Measurements from ENCODE around the gene PLA2G12A.

Gene PLA2G12A

DNA sequence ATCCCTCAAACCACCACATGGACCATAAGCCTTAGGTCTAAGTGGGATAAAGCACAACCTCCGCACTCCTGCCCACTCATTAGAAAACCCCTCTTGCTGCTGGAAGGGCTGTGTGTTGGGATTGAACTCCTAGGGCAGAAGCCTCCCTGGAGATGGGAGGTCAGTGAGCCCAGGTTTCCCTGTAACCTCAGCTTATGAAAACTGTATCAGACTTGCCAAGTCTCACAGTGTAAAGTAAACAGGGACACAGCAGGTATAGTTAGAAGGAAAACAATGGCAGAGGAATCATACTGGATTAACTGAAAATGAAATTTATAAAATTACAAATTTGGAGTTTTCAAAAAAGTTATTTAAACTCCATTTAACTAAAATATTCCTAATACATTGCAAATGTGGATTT, 56.6 kb downstream of the PLA2G12A start:
- Mint-ChIP-seq H3K9me3 (peaks cover 12 to 13% of the 10 kb centered on the region in 2 donors), H3K4me1 (peaks cover 30% of the 10 kb centered on the region), H3K4me3 (no peak overlapping the region), H3K27ac (no peak overlapping the region), H3K27me3 (no peaks in the 10 kb centered on the region)
- ATAC-seq: no peak
- no peak for DNase-seq

DNA sequence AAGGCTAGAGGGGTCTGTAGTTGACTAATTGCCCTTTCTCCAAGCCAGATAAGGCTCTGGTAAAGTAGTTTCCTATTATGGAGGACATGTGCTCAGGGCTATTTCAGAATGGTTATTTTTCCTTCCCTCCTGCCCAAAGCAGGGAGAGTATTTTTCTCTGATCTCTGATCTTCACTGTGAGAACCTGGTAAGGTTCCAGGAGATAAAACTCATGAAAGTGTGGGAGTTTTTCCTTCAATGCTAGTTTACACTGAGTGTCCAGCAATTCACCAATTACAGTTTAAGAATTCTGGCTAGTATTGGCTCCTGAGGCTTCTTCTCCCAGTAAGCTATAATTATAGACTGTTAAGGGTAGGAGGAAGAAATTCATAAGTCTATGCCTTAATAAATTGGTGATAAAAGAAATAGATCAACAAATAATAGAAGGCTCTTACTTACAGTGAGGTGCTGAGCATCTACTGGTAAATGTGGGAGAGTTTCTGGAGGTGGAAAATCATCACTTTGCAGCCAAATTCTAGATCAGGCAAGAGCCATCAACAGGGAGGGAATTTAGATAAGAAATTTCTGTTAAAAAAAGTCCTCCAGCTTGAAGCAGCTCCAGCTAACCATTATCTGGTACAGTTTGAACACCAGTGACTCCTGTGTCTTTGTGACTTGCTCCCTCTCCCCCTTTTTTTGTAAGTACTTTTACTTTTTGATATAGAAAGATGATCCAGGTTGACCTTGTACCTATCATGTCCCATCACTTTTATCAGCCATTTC, 57.5 kb downstream of the PLA2G12A start:
- no peak overlapping the region for H3K4me3 Mint-ChIP-seq
- DNase-seq (no peak), ATAC-seq (no peak)
- H3K4me1 Mint-ChIP-seq: peaks cover 39% of the 10 kb centered on the region
- H3K9me3 Mint-ChIP-seq: peaks cover 12 to 13% of the 10 kb centered on the region in 2 donors
- no peaks in the 10 kb centered on the region for H3K27me3 Mint-ChIP-seq
- no peak overlapping the region for H3K27ac Mint-ChIP-seq

GRCh38 chr4:109671350-109671749, 58.5 kb downstream of the PLA2G12A start:
- ATAC-seq: no peak
- no peaks in the 10 kb centered on the region for H3K27me3 Mint-ChIP-seq
- DNase-seq: no peak
- H3K4me1 Mint-ChIP-seq: peaks cover 49% of the 10 kb centered on the region
- H3K9me3 Mint-ChIP-seq: peaks cover 12 to 13% of the 10 kb centered on the region in 2 donors
- no peak overlapping the region for H3K27ac Mint-ChIP-seq
- peak overlapping the region in 1 of 2 donors; percentile 5 for H3K4me3 Mint-ChIP-seq

DNA sequence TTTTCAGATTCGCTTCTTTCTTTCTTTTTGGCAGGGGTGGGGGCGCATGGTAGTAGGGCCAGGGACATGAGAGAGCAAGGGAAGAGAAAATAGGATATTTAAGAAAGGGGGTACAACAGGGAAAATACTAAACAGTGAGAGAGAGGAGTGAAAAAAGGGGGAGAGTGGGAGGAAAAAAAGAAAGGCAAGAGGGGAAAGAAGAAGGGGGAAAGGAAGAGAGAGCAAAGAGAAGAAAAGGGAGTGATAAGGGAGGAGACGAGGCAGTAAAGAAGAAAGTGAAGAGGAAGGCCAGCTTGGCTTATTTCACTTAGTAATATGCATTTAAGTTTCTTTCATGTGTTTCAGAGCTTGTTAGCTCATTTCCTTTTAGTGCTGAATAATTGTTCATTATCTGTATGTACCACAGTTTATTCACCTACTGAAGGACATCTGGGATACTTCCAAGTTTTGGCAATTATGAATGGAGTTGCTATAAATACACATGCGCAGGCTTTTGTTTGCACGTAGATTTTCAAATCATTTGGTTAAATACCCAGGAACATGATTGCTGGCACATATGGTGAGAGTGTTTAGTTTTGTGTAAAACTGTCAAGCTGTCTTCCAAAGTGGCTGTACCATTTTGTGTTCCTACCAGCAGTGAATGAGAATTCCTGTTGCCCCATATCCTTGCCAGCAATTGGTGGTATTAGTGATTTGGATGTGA, 63.9 kb downstream of the PLA2G12A start:
- Mint-ChIP-seq H3K27me3 (no peaks in the 10 kb centered on the region), H3K9me3 (peaks cover 0 to under 1% of the 10 kb centered on the region in 2 donors), H3K4me3 (no peak overlapping the region), H3K27ac (peak overlapping the region in 1 of 2 donors; percentile 6), H3K4me1 (peaks cover 67% of the 10 kb centered on the region)
- ATAC-seq (no peak), DNase-seq (no peak)

GRCh38 chr4:109662771-109663170, 67.1 kb downstream of the PLA2G12A start:
- H3K4me1 Mint-ChIP-seq: peaks cover 49% of the 10 kb centered on the region
- H3K9me3 Mint-ChIP-seq: no peaks in the 10 kb centered on the region
- no peaks in the 10 kb centered on the region for H3K27me3 Mint-ChIP-seq
- ATAC-seq: no peak
- no peak for DNase-seq
- no peak overlapping the region for H3K4me3 Mint-ChIP-seq
- no peak overlapping the region for H3K27ac Mint-ChIP-seq

DNA sequence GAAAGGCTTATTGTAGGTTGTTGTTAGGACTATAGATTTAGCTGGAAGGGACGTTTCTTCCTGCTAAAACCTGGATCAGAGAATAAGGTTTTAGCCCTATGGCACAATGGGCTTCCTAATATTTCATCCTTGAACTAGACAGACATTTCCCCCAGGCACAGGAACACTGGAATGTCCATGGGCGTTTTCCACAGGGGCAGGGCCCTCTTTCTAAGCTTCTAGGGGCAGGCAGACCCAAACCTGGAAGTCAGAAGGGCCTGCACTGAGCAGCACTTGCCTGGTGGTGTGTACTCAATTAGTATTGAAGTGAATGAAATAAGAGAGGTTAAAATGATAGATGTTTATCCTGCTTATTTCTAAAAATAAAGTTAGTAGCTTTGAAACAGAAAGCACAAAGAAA, 67.8 kb downstream of the PLA2G12A start:
- H3K4me1 Mint-ChIP-seq: peaks cover 46% of the 10 kb centered on the region
- H3K4me3 Mint-ChIP-seq: no peak overlapping the region
- H3K9me3 Mint-ChIP-seq: no peaks in the 10 kb centered on the region
- no peak overlapping the region for H3K27ac Mint-ChIP-seq
- no peaks in the 10 kb centered on the region for H3K27me3 Mint-ChIP-seq
- ATAC-seq: no peak
- DNase-seq: no peak
